Keratinocyte (primary cell): ENCODE results near the gene TOM1L1.

Experiments used
- CTCF ChIP-seq, 3 experiments: IDR thresholded peaks in 1 of 3; conservative IDR thresholded peaks in 1 of 3; optimal IDR thresholded peaks in 1 of 3; 2 replicates in 2 of 3; 3 replicates in 1 of 3; pipeline versions ENCODE3 to v1.5.1; 2011; ENCODE audit warnings: low read length in 3 of 3, mild to moderate bottlenecking in 3 of 3, moderate library complexity in 2 of 3, control low read depth in 1 of 3, inconsistent platforms in 1 of 3; ENCODE audit not compliant: insufficient read depth in 2 of 3; ENCODE audit errors: extremely low read depth in 1 of 3
- EZH2 ChIP-seq: IDR thresholded peaks from one replicate; pipeline ENCODE4 v1.6.1; 2012; ENCODE audit warnings: inconsistent platforms, mild to moderate bottlenecking, low read length, moderate library complexity

- TF ChIP-seq CTCF (optimal IDR thresholded peaks at IDR 0.05 in 1 of 3, IDR thresholded peaks at IDR 0.05 in 1 of 3, conservative IDR thresholded peaks at IDR 0.05 in 1 of 3; ENCODE audit: extremely low read depth in 1 of 3, insufficient read depth in 2 of 3, low read length in 3 of 3) (no peak), EZH2 (no peak)
These were observed 18.3 kb upstream of the TOM1L1 start for GRCh38 chr17:54882371-54882770.
